DOHH2 (cell line): ENCODE measurements around the gene ITGB5.

ENCODE experiments used
- H3F3A ChIP-seq: fragments of 200-600 bp; sonication (generic), shearing (Covaris generic); 2 replicates; pipeline ENCODE4 v1.6.0; 2016; ENCODE audit warnings: antibody characterized with exemption, mild to moderate bottlenecking; ENCODE audit not compliant: control insufficient read depth, insufficient read depth
- H3K27ac ChIP-seq: fragments of 200-600 bp; sonication (generic); 2 replicates; pipeline ENCODE4 v1.5.1; 2014; ENCODE audit warnings: low read depth, mild to moderate bottlenecking, low read length, moderate library complexity
- H3K27me3 ChIP-seq: fragments of 200-600 bp; sonication (generic); 2 replicates; pipeline ENCODE4 v1.6.1; 2014; ENCODE audit warnings: mild to moderate bottlenecking, low read length, mixed read lengths; ENCODE audit not compliant: control insufficient read depth
- H3K36me3 ChIP-seq: fragments of 200-600 bp; sonication (generic); 2 replicates; pipeline ENCODE4 v1.6.1; 2014; ENCODE audit warnings: mild to moderate bottlenecking, low read length, moderate library complexity, mixed read lengths; ENCODE audit not compliant: control insufficient read depth
- H3K4me1 ChIP-seq: fragments of 200-600 bp; sonication (generic); 2 replicates; pipeline ENCODE4 v1.6.1; 2014; ENCODE audit warnings: mild to moderate bottlenecking, low read length, mixed read lengths; ENCODE audit not compliant: control insufficient read depth
- H3K4me2 ChIP-seq: fragments of 200-600 bp; sonication (generic); 2 replicates; pipeline ENCODE4 v1.6.0; 2014; ENCODE audit warnings: mild to moderate bottlenecking, low read length, moderate library complexity
- H3K4me3 ChIP-seq: fragments of 200-600 bp; sonication (generic); 2 replicates; pipeline ENCODE4 v1.5.1; 2014; ENCODE audit warnings: mild to moderate bottlenecking, low read length, mixed read lengths
- H3K79me2 ChIP-seq: fragments of 200-600 bp; sonication (generic); 2 replicates; pipeline ENCODE4 v1.6.1; 2014; ENCODE audit warnings: mild to moderate bottlenecking, low read length, mixed read lengths; ENCODE audit not compliant: control insufficient read depth
- H3K9me2 ChIP-seq: fragments of 200-600 bp; sonication (generic); replicated peaks from 2 replicates; pipeline ENCODE4 v1.6.1; 2014; ENCODE audit warnings: mild to moderate bottlenecking, low read length, mixed read lengths; ENCODE audit not compliant: control insufficient read depth
- H3K9me3 ChIP-seq: fragments of 200-600 bp; sonication (generic); 2 replicates; pipeline ENCODE4 v1.6.1; 2014; ENCODE audit warnings: antibody characterized with exemption, low read length, mixed read lengths; ENCODE audit not compliant: control insufficient read depth, insufficient read depth
- H4K20me1 ChIP-seq: fragments of 200-600 bp; sonication (generic); 2 replicates; pipeline ENCODE4 v1.6.0; 2014; ENCODE audit warnings: low read depth, mild to moderate bottlenecking, antibody characterized with exemption, low read length, moderate library complexity; ENCODE audit not compliant: control insufficient read depth, insufficient read depth
- CTCF ChIP-seq: fragments of 200-600 bp; sonication (generic); IDR thresholded peaks from one replicate; pipeline ENCODE4 v1.5.1; 2014; ENCODE audit warnings: antibody characterized with exemption, mild to moderate bottlenecking, low read depth, low read length; ENCODE audit not compliant: poor library complexity, severe bottlenecking
- EZH2phosphoT487 ChIP-seq: fragments of 200-600 bp; sonication (generic); IDR thresholded peaks from 2 replicates; pipeline ENCODE4 v1.6.1; 2017; ENCODE audit warnings: borderline replicate concordance, mild to moderate bottlenecking, antibody characterized with exemption, low read length, moderate library complexity, mixed read lengths

Gene ITGB5

GRCh38 chr3:124763644-124764358 is 123.4 kb downstream of the ITGB5 start:
- Histone ChIP-seq H3K27me3 (no peaks in the 10 kb centered on the region), H3K36me3 (no peaks in the 10 kb centered on the region), H3K27ac (no peak overlapping the region), H4K20me1 (no peaks in the 10 kb centered on the region), H3K4me1 (no peaks in the 10 kb centered on the region), H3K4me3 (no peak overlapping the region), H3K79me2 (no peaks in the 10 kb centered on the region), H3K4me2 (no peak overlapping the region), H3F3A (no peaks in the 10 kb centered on the region), H3K9me3 (no peaks in the 10 kb centered on the region), H3K9me2 (no peaks in the 10 kb centered on the region)
- TF ChIP-seq CTCF (no peak), EZH2phosphoT487 (no peak)

GRCh38 chr3:124763206-124763605 is 124.0 kb downstream of the ITGB5 start:
- TF ChIP-seq EZH2phosphoT487 (no peak), CTCF (no peak)
- Histone ChIP-seq H3K4me3 (no peak overlapping the region), H3K4me1 (no peaks in the 10 kb centered on the region), H4K20me1 (no peaks in the 10 kb centered on the region), H3K9me3 (no peaks in the 10 kb centered on the region), H3K4me2 (no peak overlapping the region), H3K27ac (no peak overlapping the region), H3K36me3 (no peaks in the 10 kb centered on the region), H3K27me3 (no peaks in the 10 kb centered on the region), H3F3A (no peaks in the 10 kb centered on the region), H3K79me2 (no peaks in the 10 kb centered on the region), H3K9me2 (no peaks in the 10 kb centered on the region)

GRCh38 chr3:124762661-124763011 is 124.5 kb downstream of the ITGB5 start:
- Histone ChIP-seq H3K27ac (no peak overlapping the region), H3K9me3 (no peaks in the 10 kb centered on the region), H3K79me2 (no peaks in the 10 kb centered on the region), H3K36me3 (no peaks in the 10 kb centered on the region), H3K9me2 (no peaks in the 10 kb centered on the region), H3K4me3 (no peak overlapping the region), H3F3A (no peaks in the 10 kb centered on the region), H3K4me2 (no peak overlapping the region), H3K4me1 (no peaks in the 10 kb centered on the region), H3K27me3 (no peaks in the 10 kb centered on the region), H4K20me1 (no peaks in the 10 kb centered on the region)
- no peak for TF ChIP-seq EZH2phosphoT487
- no peak for TF ChIP-seq CTCF
